ENCODE data around the gene CEP164.

The CEP164 gene

DNA sequence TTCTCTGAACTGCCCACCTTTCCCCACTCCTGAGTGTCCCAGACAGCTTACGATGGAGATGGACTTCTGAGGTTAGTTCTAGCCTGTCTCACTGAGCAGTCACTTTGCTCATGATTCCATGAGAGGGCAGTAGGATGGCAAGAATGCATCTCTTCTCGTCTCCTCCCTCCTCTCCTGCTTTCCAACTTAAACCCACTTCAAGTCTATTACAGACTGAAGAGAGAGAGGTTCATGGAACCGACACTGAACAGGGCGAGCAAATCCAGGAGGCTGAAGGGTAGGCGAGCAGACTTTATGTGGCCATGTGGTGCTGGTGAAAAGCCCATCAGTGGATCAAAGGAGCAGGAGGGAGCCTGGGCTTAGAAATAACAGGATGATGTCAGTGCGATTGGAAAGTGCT lies 38.6 kb downstream of the CEP164 start:
- H3K9me3 ChIP-seq (ENCODE audit: control insufficient read depth, insufficient read depth, low read length), result no peaks in the 10 kb centered on the region
- H3K4me1 ChIP-seq (ENCODE audit: insufficient read depth, low read length), result no peaks in the 10 kb centered on the region
- H3K36me3 ChIP-seq (ENCODE audit: insufficient read depth, low read length), result no peaks in the 10 kb centered on the region; the same call in 1 of the 2 replicates
- H3K9ac ChIP-seq (ENCODE audit: low read depth, low read length), result no peak overlapping the region

GRCh38 chr11:117366875-117367274 lies 39.2 kb downstream of the CEP164 start:
- Histone ChIP-seq H3K4me1 (ENCODE audit: insufficient read depth, low read length) (no peaks in the 10 kb centered on the region), H3K9ac (ENCODE audit: low read depth, low read length) (no peak overlapping the region), H3K9me3 (ENCODE audit: control insufficient read depth, insufficient read depth, low read length) (no peaks in the 10 kb centered on the region), H3K36me3 (ENCODE audit: insufficient read depth, low read length) (no peaks in the 10 kb centered on the region; the same call in none of the 2 replicates)

DNA sequence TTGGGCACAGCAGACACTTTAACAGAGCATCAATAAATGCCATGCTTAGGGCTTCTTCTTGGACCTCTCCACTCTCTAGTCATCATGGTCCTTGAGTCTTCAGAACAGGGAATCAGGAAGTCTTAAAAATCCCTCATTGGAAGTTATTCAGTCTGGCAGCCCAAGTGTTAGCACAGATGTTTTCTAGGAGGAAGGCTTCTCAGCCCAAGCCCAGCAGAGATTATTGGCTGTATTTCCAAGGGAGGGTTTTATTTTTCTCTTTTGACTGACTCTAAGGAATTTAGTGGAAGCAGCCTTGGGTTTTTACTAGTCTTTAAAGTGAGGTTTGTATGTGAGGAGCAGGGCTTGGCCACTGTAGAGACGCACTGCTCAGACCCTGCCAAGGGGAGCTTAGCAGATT lies 41.9 kb downstream of the CEP164 start:
- H3K9me3 ChIP-seq (ENCODE audit: control insufficient read depth, insufficient read depth, low read length), result no peaks in the 10 kb centered on the region
- H3K36me3 ChIP-seq (ENCODE audit: insufficient read depth, low read length), result no peaks in the 10 kb centered on the region; the same call in none of the 2 replicates
- no peak overlapping the region for H3K9ac ChIP-seq (ENCODE audit: low read depth, low read length)
- no peaks in the 10 kb centered on the region for H3K4me1 ChIP-seq (ENCODE audit: insufficient read depth, low read length)

DNA sequence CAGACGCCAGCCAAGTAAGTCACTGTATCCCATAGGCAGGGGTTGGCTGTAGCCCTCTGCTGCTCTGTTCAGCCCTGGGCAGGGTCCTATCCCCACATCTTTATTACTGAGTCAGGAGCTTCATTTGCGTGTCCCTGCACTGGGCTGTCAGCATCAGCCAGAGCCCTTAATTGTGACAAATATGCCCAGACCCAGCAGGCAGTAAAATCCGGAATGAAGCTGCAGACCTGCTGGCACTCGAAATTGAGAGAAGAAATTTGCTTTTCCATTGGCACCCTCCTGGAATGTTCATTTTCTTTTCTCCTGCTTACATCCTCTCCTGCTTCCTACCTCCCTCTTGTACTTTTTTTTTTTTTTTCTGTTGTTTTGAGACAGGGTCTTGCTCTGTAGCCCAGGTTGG lies 43.8 kb downstream of the CEP164 start:
- Histone ChIP-seq H3K9me3 (ENCODE audit: control insufficient read depth, insufficient read depth, low read length) (no peaks in the 10 kb centered on the region), H3K36me3 (ENCODE audit: insufficient read depth, low read length) (no peaks in the 10 kb centered on the region; the same call in none of the 2 replicates), H3K9ac (ENCODE audit: low read depth, low read length) (no peak overlapping the region), H3K4me1 (ENCODE audit: insufficient read depth, low read length) (no peaks in the 10 kb centered on the region)

GRCh38 chr11:117374316-117375055 lies 46.8 kb downstream of the CEP164 start:
- H3K9ac ChIP-seq (ENCODE audit: low read depth, low read length), result no peak overlapping the region
- H3K4me1 ChIP-seq (ENCODE audit: insufficient read depth, low read length), result no peaks in the 10 kb centered on the region
- H3K9me3 ChIP-seq (ENCODE audit: control insufficient read depth, insufficient read depth, low read length), result no peaks in the 10 kb centered on the region
- no peaks in the 10 kb centered on the region; the same call in none of the 2 replicates for H3K36me3 ChIP-seq (ENCODE audit: insufficient read depth, low read length)

- H3K4me1 ChIP-seq (ENCODE audit: insufficient read depth, low read length), result no peaks in the 10 kb centered on the region
- no peaks in the 10 kb centered on the region for H3K9me3 ChIP-seq (ENCODE audit: control insufficient read depth, insufficient read depth, low read length)
- H3K9ac ChIP-seq (ENCODE audit: low read depth, low read length), result no peak overlapping the region
- no peaks in the 10 kb centered on the region; the same call in none of the 2 replicates for H3K36me3 ChIP-seq (ENCODE audit: insufficient read depth, low read length)
These were observed 48.3 kb downstream of the CEP164 start for GRCh38 chr11:117375960-117376359.

- Histone ChIP-seq H3K36me3 (ENCODE audit: insufficient read depth, low read length) (no peaks in the 10 kb centered on the region; the same call in none of the 2 replicates), H3K9me3 (ENCODE audit: control insufficient read depth, insufficient read depth, low read length) (no peaks in the 10 kb centered on the region), H3K4me1 (ENCODE audit: insufficient read depth, low read length) (no peaks in the 10 kb centered on the region)
These were observed 48.9 kb downstream of the CEP164 start for GRCh38 chr11:117376517-117376916.

DNA sequence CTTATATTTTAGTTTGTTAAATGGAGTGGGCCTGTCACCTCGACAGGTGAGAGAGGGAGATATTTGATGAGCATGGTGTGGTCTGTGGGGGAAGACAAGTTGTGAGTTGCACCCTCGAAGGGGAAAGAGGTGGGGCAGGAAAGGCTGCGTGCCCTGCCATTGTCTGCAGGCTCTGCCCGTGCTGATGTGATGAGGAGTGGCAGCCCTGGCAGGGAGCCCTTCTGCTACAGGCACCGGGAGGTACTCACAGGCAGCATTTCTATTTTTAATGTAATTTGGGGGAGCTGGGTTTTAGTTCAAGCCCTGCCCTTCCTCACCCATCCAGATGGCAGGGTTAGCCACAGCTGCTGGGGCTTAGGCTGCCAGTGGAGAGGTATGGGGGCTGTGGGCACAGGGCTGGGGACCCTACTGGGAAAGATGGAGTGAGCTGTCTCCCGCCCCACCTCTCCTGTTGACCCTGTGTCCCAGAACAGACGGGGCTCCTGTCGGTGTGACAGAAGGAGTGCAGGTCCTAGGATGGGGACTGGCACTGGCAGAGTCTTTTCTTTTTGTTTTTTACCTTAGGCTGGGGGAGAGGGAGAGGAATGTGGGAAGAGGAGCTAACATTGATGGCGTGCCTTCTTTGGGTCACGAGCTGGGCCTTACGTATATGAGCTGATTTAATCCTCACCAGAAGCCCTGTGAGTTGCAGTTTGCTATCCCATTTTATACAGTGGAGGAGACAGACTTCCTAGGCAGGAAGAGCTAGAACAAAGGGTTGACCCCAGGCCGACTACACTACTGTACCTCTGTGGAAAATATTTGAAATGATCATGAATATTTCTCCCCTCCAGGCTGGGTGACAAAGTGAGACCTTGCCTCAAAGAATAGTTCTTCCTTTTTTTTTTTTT lies 51.6 kb downstream of the CEP164 start:
- H3K9me3 ChIP-seq (ENCODE audit: control insufficient read depth, insufficient read depth, low read length), result no peaks in the 10 kb centered on the region
- H3K36me3 ChIP-seq (ENCODE audit: insufficient read depth, low read length), result no peaks in the 10 kb centered on the region; the same call in 1 of the 2 replicates
- no peaks in the 10 kb centered on the region for H3K4me1 ChIP-seq (ENCODE audit: insufficient read depth, low read length)
- no peak overlapping the region for H3K9ac ChIP-seq (ENCODE audit: low read depth, low read length)

More at GRCh38 chr11:117376517-117376916, 48.9 kb downstream of the CEP164 start:
- no peak overlapping the region for H3K9ac ChIP-seq (ENCODE audit: low read depth, low read length)

- Histone ChIP-seq H3K9ac (ENCODE audit: low read depth, low read length) (no peak overlapping the region), H3K9me3 (ENCODE audit: control insufficient read depth, insufficient read depth, low read length) (no peaks in the 10 kb centered on the region), H3K4me1 (ENCODE audit: insufficient read depth, low read length) (no peaks in the 10 kb centered on the region), H3K36me3 (ENCODE audit: insufficient read depth, low read length) (peaks cover 1% of the 10 kb centered on the region; the same call in 1 of the 2 replicates)
These were observed 53.0 kb downstream of the CEP164 start for GRCh38 chr11:117380676-117381075.

DNA sequence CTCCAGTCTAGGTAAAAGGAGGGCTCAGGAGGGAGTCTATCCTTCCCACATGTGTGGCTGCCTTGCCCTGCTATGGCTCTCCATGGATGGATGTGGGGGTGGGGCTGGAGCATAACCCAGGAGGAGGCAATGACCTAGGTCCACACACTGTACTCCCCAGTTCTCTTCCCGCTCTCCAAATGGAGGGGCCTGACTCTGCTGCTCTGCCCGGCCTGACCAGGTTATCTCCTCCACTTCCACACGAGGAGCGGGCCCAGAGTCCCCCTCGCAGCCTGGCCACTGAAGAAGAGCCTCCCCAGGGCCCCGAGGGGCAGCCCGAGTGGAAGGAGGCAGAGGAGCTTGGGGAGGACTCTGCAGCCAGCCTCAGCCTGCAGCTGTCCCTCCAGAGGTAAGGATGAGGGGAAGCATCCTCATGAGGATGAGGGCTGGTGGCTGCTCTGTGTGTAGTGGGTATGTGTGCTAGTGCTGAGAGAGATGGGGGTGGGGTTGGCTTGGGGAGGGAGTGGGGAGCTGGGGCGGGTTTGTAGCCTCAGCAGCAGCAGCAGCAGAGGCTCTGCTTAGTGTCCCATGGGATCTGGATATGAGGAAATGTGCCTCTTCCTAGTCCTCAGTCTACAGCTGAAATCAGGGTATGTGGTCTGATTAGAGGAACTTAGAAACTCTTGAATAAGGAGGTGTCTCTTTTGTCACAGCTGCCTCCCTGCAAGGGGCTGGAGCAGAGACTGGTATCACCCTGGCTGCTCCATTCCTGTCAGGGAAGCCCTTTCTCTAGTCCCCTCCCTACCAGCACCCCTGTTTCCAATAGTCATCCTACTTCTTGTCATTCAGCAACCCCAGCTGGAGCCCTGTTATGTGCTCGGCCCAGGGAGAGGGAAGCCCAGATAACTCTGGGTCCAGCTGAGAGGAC lies 54.1 kb downstream of the CEP164 start:
- Histone ChIP-seq H3K9me3 (ENCODE audit: control insufficient read depth, insufficient read depth, low read length) (no peaks in the 10 kb centered on the region), H3K9ac (ENCODE audit: low read depth, low read length) (no peak overlapping the region), H3K4me1 (ENCODE audit: insufficient read depth, low read length) (no peaks in the 10 kb centered on the region), H3K36me3 (ENCODE audit: insufficient read depth, low read length) (peaks cover 2% of the 10 kb centered on the region; the same call in 1 of the 2 replicates)

DNA sequence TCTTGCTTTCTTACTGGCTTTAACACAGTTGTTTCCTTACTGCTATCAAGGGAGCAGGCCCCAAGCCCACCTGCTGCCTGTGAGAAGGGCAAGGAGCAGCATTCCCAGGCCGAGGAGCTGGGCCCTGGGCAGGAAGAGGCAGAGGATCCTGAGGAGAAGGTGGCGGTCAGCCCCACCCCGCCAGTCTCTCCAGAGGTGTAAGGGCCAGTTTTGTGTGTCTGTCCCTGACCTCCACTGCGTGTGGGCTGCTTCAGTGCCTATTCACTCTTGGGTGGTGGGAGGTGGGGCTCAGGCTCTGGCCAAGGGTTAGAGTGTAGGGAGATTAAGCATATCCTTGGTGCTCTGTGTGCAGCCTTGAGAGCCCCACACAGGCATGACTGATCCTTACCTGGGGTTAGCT lies 55.1 kb downstream of the CEP164 start:
- no peak overlapping the region for H3K9ac ChIP-seq (ENCODE audit: low read depth, low read length)
- no peaks in the 10 kb centered on the region for H3K4me1 ChIP-seq (ENCODE audit: insufficient read depth, low read length)
- peaks cover 2% of the 10 kb centered on the region; the same call in 1 of the 2 replicates for H3K36me3 ChIP-seq (ENCODE audit: insufficient read depth, low read length)
- H3K9me3 ChIP-seq (ENCODE audit: control insufficient read depth, insufficient read depth, low read length), result no peaks in the 10 kb centered on the region

DNA sequence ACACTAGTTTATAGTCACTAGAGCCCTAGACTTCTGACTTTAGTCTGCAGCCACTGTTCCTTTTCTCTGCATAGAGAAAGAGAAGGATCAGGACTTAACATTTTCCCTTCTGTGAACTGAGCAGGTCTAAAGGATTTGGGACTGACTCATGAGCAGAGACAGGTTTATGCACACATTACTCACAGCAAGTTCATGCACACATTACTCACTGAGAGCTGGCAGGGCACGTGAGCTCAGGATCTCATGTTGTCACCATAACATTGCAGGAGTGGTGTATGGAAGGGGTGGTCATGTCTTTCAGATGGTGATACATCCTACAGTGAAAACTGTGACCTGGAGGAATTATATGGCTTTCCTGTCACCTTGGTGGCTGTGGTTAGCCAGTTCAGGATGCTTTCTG lies 56.4 kb downstream of the CEP164 start:
- H3K9ac ChIP-seq (ENCODE audit: low read depth, low read length), result no peak overlapping the region
- H3K9me3 ChIP-seq (ENCODE audit: control insufficient read depth, insufficient read depth, low read length), result no peaks in the 10 kb centered on the region
- H3K36me3 ChIP-seq (ENCODE audit: insufficient read depth, low read length), result peaks cover 5% of the 10 kb centered on the region
- H3K4me1 ChIP-seq (ENCODE audit: insufficient read depth, low read length), result no peaks in the 10 kb centered on the region

DNA sequence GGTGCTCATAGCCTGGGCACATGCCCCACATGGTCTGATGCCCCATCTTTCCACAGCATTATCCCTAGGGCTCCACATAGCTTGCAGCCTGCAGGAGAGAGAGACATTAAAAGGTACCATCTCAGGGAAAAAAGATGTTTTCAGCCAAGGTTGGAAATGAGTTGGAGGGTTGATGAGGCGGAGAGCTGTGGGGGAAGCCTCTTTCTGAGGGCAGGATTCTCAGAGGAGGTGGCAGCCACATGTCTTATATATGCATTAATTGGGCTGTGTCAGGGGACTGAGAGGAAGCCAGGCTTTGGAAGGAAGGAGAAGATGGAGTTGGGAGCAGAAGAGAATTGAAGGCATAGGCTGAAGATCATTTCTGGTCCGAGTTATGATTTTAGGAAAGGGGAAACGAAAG lies 57.8 kb downstream of the CEP164 start:
- Histone ChIP-seq H3K36me3 (ENCODE audit: insufficient read depth, low read length) (peaks cover 5% of the 10 kb centered on the region), H3K9me3 (ENCODE audit: control insufficient read depth, insufficient read depth, low read length) (no peaks in the 10 kb centered on the region), H3K9ac (ENCODE audit: low read depth, low read length) (no peak overlapping the region), H3K4me1 (ENCODE audit: insufficient read depth, low read length) (no peaks in the 10 kb centered on the region)

GRCh38 chr11:117385906-117386305 lies 58.3 kb downstream of the CEP164 start:
- peaks cover 5% of the 10 kb centered on the region for H3K36me3 ChIP-seq (ENCODE audit: insufficient read depth, low read length)
- H3K4me1 ChIP-seq (ENCODE audit: insufficient read depth, low read length), result no peaks in the 10 kb centered on the region
- H3K9ac ChIP-seq (ENCODE audit: low read depth, low read length), result no peak overlapping the region
- H3K9me3 ChIP-seq (ENCODE audit: control insufficient read depth, insufficient read depth, low read length), result no peaks in the 10 kb centered on the region

Data from ES-I3 (cell line).